Body of pancreas (tissue), 4 donors: ENCODE results near the gene SPAG7.

ENCODE experiments used
- CTCF ChIP-seq, 7 experiments: fragments of 450-650 bp in 4 of 7; fragments of 200-600 bp in 3 of 7; sonication (generic) in 3 of 7; IDR thresholded peaks; one replicate each; pipeline ENCODE4 v1.5.1; 2016 to 2019; ENCODE audit warnings: antibody characterized with exemption in 7 of 7
- POLR2A ChIP-seq, 3 donors: fragments of 450-650 bp; IDR thresholded peaks; one replicate each; pipeline ENCODE4 v1.6.1; 2016; ENCODE audit warnings: antibody characterized with exemption in 3 of 3, mild to moderate bottlenecking in 2 of 3

- TF ChIP-seq CTCF (IDR thresholded peaks at IDR 0.05) (no peak), POLR2A (IDR thresholded peaks at IDR 0.05) (no peak)
Observed at GRCh38 chr17:4944554-4945175, 23.0 kb downstream of the SPAG7 start.
